ENCODE measurements around the gene LGR5.

DNA sequence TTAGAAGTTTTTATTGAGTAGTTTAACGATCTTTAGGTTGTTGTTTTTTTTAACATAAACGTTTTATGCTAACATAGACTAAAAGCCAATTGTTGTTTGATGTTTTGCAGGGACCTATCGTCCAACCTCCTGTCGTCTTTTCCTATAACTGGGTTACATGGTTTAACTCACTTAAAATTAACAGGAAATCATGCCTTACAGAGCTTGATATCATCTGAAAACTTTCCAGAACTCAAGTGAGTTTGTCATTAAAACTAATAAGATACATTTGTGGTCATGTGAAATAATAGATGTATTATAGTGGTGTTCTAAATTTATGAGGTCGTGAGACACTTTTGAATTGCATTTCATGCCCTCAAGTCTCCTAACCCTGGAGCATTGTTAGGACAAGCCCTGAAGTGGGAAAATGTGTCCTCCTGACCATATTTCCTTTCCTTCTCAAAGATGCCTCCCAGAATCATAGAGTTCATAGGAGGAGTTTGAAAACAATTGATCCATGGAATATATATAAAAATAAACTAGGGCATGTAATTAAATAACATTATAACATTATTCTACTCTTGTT, 139.2 kb downstream of the LGR5 start:
- no peak for TF ChIP-seq ZNF423 (CRISPR knock-in tag; IDR thresholded peaks at IDR 0.05)
- TF ChIP-seq, protein P1, sequence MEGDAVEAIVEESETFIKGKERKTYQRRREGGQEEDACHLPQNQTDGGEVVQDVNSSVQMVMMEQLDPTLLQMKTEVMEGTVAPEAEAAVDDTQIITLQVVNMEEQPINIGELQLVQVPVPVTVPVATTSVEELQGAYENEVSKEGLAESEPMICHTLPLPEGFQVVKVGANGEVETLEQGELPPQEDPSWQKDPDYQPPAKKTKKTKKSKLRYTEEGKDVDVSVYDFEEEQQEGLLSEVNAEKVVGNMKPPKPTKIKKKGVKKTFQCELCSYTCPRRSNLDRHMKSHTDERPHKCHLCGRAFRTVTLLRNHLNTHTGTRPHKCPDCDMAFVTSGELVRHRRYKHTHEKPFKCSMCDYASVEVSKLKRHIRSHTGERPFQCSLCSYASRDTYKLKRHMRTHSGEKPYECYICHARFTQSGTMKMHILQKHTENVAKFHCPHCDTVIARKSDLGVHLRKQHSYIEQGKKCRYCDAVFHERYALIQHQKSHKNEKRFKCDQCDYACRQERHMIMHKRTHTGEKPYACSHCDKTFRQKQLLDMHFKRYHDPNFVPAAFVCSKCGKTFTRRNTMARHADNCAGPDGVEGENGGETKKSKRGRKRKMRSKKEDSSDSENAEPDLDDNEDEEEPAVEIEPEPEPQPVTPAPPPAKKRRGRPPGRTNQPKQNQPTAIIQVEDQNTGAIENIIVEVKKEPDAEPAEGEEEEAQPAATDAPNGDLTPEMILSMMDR (IDR thresholded peaks at IDR 0.05) = no peak
- TF ChIP-seq, protein P2, sequence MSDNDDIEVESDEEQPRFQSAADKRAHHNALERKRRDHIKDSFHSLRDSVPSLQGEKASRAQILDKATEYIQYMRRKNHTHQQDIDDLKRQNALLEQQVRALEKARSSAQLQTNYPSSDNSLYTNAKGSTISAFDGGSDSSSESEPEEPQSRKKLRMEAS (CRISPR knock-in tag; IDR thresholded peaks at IDR 0.05) = no peak
- TF ChIP-seq, protein P3, sequence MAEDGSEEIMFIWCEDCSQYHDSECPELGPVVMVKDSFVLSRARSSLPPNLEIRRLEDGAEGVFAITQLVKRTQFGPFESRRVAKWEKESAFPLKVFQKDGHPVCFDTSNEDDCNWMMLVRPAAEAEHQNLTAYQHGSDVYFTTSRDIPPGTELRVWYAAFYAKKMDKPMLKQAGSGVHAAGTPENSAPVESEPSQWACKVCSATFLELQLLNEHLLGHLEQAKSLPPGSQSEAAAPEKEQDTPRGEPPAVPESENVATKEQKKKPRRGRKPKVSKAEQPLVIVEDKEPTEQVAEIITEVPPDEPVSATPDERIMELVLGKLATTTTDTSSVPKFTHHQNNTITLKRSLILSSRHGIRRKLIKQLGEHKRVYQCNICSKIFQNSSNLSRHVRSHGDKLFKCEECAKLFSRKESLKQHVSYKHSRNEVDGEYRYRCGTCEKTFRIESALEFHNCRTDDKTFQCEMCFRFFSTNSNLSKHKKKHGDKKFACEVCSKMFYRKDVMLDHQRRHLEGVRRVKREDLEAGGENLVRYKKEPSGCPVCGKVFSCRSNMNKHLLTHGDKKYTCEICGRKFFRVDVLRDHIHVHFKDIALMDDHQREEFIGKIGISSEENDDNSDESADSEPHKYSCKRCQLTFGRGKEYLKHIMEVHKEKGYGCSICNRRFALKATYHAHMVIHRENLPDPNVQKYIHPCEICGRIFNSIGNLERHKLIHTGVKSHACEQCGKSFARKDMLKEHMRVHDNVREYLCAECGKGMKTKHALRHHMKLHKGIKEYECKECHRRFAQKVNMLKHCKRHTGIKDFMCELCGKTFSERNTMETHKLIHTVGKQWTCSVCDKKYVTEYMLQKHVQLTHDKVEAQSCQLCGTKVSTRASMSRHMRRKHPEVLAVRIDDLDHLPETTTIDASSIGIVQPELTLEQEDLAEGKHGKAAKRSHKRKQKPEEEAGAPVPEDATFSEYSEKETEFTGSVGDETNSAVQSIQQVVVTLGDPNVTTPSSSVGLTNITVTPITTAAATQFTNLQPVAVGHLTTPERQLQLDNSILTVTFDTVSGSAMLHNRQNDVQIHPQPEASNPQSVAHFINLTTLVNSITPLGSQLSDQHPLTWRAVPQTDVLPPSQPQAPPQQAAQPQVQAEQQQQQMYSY (CRISPR knock-in tag; IDR thresholded peaks at IDR 0.05) = no peak
- no peak for TF ChIP-seq JUN (CRISPR knock-in tag; IDR thresholded peaks at IDR 0.05)
- TF ChIP-seq SMAD3 (CRISPR knock-in tag; IDR thresholded peaks at IDR 0.05; ENCODE audit: borderline replicate concordance) = no peak
- TF ChIP-seq NFYB (CRISPR knock-in tag; conservative IDR thresholded peaks at IDR 0.05; ENCODE audit: low read depth) = no peak
- TF ChIP-seq, protein P4, sequence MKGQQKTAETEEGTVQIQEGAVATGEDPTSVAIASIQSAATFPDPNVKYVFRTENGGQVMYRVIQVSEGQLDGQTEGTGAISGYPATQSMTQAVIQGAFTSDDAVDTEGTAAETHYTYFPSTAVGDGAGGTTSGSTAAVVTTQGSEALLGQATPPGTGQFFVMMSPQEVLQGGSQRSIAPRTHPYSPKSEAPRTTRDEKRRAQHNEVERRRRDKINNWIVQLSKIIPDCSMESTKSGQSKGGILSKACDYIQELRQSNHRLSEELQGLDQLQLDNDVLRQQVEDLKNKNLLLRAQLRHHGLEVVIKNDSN (CRISPR knock-in tag; IDR thresholded peaks at IDR 0.05) = no peak
- TF ChIP-seq, protein P5, sequence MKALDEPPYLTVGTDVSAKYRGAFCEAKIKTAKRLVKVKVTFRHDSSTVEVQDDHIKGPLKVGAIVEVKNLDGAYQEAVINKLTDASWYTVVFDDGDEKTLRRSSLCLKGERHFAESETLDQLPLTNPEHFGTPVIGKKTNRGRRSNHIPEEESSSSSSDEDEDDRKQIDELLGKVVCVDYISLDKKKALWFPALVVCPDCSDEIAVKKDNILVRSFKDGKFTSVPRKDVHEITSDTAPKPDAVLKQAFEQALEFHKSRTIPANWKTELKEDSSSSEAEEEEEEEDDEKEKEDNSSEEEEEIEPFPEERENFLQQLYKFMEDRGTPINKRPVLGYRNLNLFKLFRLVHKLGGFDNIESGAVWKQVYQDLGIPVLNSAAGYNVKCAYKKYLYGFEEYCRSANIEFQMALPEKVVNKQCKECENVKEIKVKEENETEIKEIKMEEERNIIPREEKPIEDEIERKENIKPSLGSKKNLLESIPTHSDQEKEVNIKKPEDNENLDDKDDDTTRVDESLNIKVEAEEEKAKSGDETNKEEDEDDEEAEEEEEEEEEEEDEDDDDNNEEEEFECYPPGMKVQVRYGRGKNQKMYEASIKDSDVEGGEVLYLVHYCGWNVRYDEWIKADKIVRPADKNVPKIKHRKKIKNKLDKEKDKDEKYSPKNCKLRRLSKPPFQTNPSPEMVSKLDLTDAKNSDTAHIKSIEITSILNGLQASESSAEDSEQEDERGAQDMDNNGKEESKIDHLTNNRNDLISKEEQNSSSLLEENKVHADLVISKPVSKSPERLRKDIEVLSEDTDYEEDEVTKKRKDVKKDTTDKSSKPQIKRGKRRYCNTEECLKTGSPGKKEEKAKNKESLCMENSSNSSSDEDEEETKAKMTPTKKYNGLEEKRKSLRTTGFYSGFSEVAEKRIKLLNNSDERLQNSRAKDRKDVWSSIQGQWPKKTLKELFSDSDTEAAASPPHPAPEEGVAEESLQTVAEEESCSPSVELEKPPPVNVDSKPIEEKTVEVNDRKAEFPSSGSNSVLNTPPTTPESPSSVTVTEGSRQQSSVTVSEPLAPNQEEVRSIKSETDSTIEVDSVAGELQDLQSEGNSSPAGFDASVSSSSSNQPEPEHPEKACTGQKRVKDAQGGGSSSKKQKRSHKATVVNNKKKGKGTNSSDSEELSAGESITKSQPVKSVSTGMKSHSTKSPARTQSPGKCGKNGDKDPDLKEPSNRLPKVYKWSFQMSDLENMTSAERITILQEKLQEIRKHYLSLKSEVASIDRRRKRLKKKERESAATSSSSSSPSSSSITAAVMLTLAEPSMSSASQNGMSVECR (CRISPR knock-in tag; IDR thresholded peaks at IDR 0.05; ENCODE audit: borderline replicate concordance) = no peak
- no peak for TF ChIP-seq ZNF219 (CRISPR knock-in tag; IDR thresholded peaks at IDR 0.05; ENCODE audit: borderline replicate concordance)
- no peak for TF ChIP-seq SP1 (CRISPR knock-in tag; conservative IDR thresholded peaks at IDR 0.05)
- TF ChIP-seq, protein P6, sequence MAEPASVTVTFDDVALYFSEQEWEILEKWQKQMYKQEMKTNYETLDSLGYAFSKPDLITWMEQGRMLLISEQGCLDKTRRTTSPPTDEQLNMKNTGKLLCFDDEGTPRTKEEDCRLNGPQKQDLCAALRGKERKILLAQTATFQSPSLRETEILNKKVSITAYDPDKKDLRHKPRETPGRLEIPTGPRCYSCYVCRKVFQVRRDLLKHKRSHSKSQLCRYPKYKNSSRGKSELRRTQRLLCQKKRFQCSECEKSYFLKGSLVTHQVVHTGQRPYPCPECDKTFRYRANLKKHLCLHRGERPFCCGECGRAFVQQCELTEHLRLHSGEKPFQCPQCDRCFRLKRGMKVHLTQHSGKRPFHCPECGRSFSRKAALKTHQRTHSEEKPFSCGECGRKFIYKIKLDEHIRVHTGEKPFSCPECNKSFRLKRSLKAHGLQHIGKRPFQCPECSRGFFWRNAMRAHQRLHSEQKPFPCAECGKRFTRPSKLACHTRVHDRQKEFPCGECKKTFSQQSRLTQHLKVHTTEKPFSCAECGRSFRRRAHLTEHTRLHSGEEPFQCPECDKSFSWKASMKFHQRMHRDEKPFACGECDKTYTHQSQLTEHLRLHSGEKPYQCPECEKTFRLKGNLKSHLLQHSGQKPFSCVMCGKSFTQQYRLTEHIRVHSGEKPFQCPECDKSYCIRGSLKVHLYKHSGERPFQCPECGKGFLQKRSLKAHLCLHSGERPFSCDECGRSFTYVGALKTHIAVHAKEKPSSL (CRISPR knock-in tag; conservative IDR thresholded peaks at IDR 0.05) = no peak

Measured in WTC11 (cell line).